ENCODE measurements around the gene SURF4. TPM values are rescaled to one million over a fixed set of nuclear protein-coding genes. Genes with fewer than 3 reads are reported as not detected.

SURF4 gene
- total RNA-seq, 1 donor, result 392 TPM

GRCh38 chr9:133315997-133316396, 59.9 kb downstream of the SURF4 start:
- no peaks in the 10 kb centered on the region for H3K4me1 ChIP-seq (ENCODE audit: insufficient read depth, low read length)
- TF ChIP-seq, protein P1, sequence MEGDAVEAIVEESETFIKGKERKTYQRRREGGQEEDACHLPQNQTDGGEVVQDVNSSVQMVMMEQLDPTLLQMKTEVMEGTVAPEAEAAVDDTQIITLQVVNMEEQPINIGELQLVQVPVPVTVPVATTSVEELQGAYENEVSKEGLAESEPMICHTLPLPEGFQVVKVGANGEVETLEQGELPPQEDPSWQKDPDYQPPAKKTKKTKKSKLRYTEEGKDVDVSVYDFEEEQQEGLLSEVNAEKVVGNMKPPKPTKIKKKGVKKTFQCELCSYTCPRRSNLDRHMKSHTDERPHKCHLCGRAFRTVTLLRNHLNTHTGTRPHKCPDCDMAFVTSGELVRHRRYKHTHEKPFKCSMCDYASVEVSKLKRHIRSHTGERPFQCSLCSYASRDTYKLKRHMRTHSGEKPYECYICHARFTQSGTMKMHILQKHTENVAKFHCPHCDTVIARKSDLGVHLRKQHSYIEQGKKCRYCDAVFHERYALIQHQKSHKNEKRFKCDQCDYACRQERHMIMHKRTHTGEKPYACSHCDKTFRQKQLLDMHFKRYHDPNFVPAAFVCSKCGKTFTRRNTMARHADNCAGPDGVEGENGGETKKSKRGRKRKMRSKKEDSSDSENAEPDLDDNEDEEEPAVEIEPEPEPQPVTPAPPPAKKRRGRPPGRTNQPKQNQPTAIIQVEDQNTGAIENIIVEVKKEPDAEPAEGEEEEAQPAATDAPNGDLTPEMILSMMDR (IDR thresholded peaks at IDR 0.05; ENCODE audit: extremely low read depth, low read depth, low read length), result no peak
- DNase-seq (ENCODE audit: insufficient read length, low spot score, missing footprints), result no peak
- no peak overlapping the region for H3K4me2 ChIP-seq (ENCODE audit: insufficient read depth, low read length)
- H3K4me3 ChIP-seq (ENCODE audit: insufficient read depth, low read length), result no peak overlapping the region
- H3K27ac ChIP-seq (ENCODE audit: low read depth, low read length), result no peak overlapping the region
- H3K36me3 ChIP-seq (ENCODE audit: insufficient read depth, low read length), result no peaks in the 10 kb centered on the region
- no peaks in the 10 kb centered on the region for H3K9me3 ChIP-seq (ENCODE audit: low read depth, low read length)
- H2AFZ ChIP-seq (ENCODE audit: low read length), result no peak overlapping the region
- no peaks in the 10 kb centered on the region for H4K20me1 ChIP-seq (ENCODE audit: insufficient read depth, low read length)
- no peaks in the 10 kb centered on the region for H3K79me2 ChIP-seq (ENCODE audit: insufficient read depth, low read length)
- H3K27me3 ChIP-seq (ENCODE audit: insufficient read depth, low read length), result no peaks in the 10 kb centered on the region

Small RNA genes lying within 50 kb of the gene (small RNA-seq; reads per million reads assigned to genes)
- gene RF00019, result not detected
- not detected for gene SNORD24
- not detected for gene SNORD36A
- not detected for gene SNORD36B
- not detected for gene SNORD36C

Other genes with a start within 250 kb of the SURF4 start
- 3.3 and 3.8 TPM in 2 replicates for gene GBGT1, start 212.1 kb downstream of the SURF4 start, total RNA-seq
- gene OBP2B, start 166.8 kb downstream of the SURF4 start, total RNA-seq, result not detected in 2 replicates
- not detected in 2 replicates for gene ABO, start 100.9 kb downstream of the SURF4 start, total RNA-seq
- gene SURF6, start 39.9 kb downstream of the SURF4 start, total RNA-seq, result 5.9 and 7.6 TPM in 2 replicates
- gene MED22, start 27.9 kb downstream of the SURF4 start, total RNA-seq, result 14.5 and 15.3 TPM in 2 replicates
- gene RPL7A, start 27.8 kb downstream of the SURF4 start, total RNA-seq, result 1,638 and 1,763 TPM in 2 replicates
- 21.0 and 24.8 TPM in 2 replicates for gene SURF1, start 19.6 kb downstream of the SURF4 start, total RNA-seq
- gene SURF2, start 19.5 kb downstream of the SURF4 start, total RNA-seq, result 10.3 and 15.2 TPM in 2 replicates
- gene STKLD1, start 306 bp upstream of the SURF4 start, total RNA-seq, result 0.72 and 1.2 TPM in 2 replicates
- 10.6 and 11.9 TPM in 2 replicates for gene REXO4, start 42.0 kb upstream of the SURF4 start, total RNA-seq
- 1.2 and 1.4 TPM in 2 replicates for gene ADAMTS13, start 46.3 kb upstream of the SURF4 start, total RNA-seq
- gene CACFD1, start 83.9 kb upstream of the SURF4 start, total RNA-seq, result 8.0 and 9.0 TPM in 2 replicates
- gene SLC2A6, start 103.0 kb upstream of the SURF4 start, total RNA-seq, result 25.3 TPM in 2 replicates
- not detected in 2 replicates for gene MYMK, start 148.9 kb upstream of the SURF4 start, total RNA-seq
- gene ADAMTSL2, start 158.6 kb upstream of the SURF4 start, total RNA-seq, result under 0.01 and 0.29 TPM in 2 replicates
- gene FAM163B, start 233.3 kb upstream of the SURF4 start, total RNA-seq, result not detected in 2 replicates

Measured in osteoblast (primary cell).